SJSA1 (cell line): ENCODE measurements around the gene PNLIPRP3. TPM values are rescaled to one million over a fixed set of nuclear protein-coding genes. Genes with fewer than 3 reads are reported as not detected.
A peak's percentile ranks its signal among the peaks of the same experiment; 100 is the strongest.

Experiments
- DNase-seq, 2 experiments: peaks; one replicate each; pipeline ENCODE4 v3.0.0-alpha.2; 2015 to 2020; ENCODE audit warnings: low spot score in 2 of 2, low read depth in 1 of 2
- H3K27ac ChIP-seq: fragments of 250-450 bp; sonication (Bioruptor Pico); 2 replicates; pipeline ENCODE4 v1.5.1; 2020; ENCODE audit warnings: mild to moderate bottlenecking, moderate library complexity
- H3K27me3 ChIP-seq: fragments of 250-450 bp; sonication (Bioruptor Pico); replicated peaks from 2 replicates; pipeline ENCODE4 v1.5.1; 2020; ENCODE audit warnings: mild to moderate bottlenecking, moderate library complexity
- H3K36me3 ChIP-seq: fragments of 250-450 bp; sonication (Bioruptor Pico); 2 replicates; pipeline ENCODE4 v1.5.1; 2020; ENCODE audit warnings: mild to moderate bottlenecking
- H3K4me1 ChIP-seq: fragments of 250-450 bp; sonication (Bioruptor Pico); replicated peaks from 2 replicates; pipeline ENCODE4 v1.6.1; 2021; ENCODE audit warnings: mild to moderate bottlenecking
- H3K4me3 ChIP-seq: fragments of 250-450 bp; sonication (Bioruptor Pico); 2 replicates; pipeline ENCODE4 v1.5.1; 2020; ENCODE audit warnings: mild to moderate bottlenecking
- H3K9me3 ChIP-seq: fragments of 250-450 bp; sonication (Bioruptor Pico); replicated peaks from 2 replicates; pipeline ENCODE4 v1.5.1; 2020; ENCODE audit warnings: mild to moderate bottlenecking
- total RNA-seq: library from RNA; depleted of rRNA; stranded (reverse); fragments of >200 nt; shearing (Covaris generic); gene quantifications from 2 replicates; pipeline ENCODE4 v1.2.3, GENCODE V29; 2014; rRNA removed

The PNLIPRP3 gene
- total RNA-seq, 1 experiment from 2014 or later: not detected

- no peak for DNase-seq
- no peak overlapping the region for H3K27ac ChIP-seq
- H3K9me3 ChIP-seq: no peaks in the 10 kb centered on the region
- no peaks in the 10 kb centered on the region for H3K36me3 ChIP-seq
- H3K4me1 ChIP-seq: no peaks in the 10 kb centered on the region
- no peak overlapping the region for H3K4me3 ChIP-seq
- H3K27me3 ChIP-seq: no peaks in the 10 kb centered on the region
Observed at GRCh38 chr10:116490028-116490662, 62.5 kb downstream of the PNLIPRP3 start.

GRCh38 chr10:116504786-116505185 is 77.1 kb downstream of the PNLIPRP3 start:
- H3K36me3 ChIP-seq: no peaks in the 10 kb centered on the region
- H3K4me3 ChIP-seq: no peak overlapping the region
- H3K27ac ChIP-seq: no peak overlapping the region
- no peaks in the 10 kb centered on the region for H3K9me3 ChIP-seq
- no peak for DNase-seq
- no peaks in the 10 kb centered on the region for H3K4me1 ChIP-seq
- H3K27me3 ChIP-seq: no peaks in the 10 kb centered on the region

GRCh38 chr10:116510565-116510964 is 82.9 kb downstream of the PNLIPRP3 start:
- Histone ChIP-seq H3K36me3 (no peaks in the 10 kb centered on the region), H3K4me1 (no peaks in the 10 kb centered on the region), H3K27me3 (no peaks in the 10 kb centered on the region), H3K9me3 (no peaks in the 10 kb centered on the region), H3K27ac (no peak overlapping the region), H3K4me3 (no peak overlapping the region)
- no peak for DNase-seq

GRCh38 chr10:116511365-116511764 is 83.7 kb downstream of the PNLIPRP3 start:
- H3K27ac ChIP-seq: no peak overlapping the region
- H3K27me3 ChIP-seq: no peaks in the 10 kb centered on the region
- no peaks in the 10 kb centered on the region for H3K9me3 ChIP-seq
- no peak for DNase-seq
- no peaks in the 10 kb centered on the region for H3K4me1 ChIP-seq
- no peaks in the 10 kb centered on the region for H3K36me3 ChIP-seq
- H3K4me3 ChIP-seq: no peak overlapping the region

DNA sequence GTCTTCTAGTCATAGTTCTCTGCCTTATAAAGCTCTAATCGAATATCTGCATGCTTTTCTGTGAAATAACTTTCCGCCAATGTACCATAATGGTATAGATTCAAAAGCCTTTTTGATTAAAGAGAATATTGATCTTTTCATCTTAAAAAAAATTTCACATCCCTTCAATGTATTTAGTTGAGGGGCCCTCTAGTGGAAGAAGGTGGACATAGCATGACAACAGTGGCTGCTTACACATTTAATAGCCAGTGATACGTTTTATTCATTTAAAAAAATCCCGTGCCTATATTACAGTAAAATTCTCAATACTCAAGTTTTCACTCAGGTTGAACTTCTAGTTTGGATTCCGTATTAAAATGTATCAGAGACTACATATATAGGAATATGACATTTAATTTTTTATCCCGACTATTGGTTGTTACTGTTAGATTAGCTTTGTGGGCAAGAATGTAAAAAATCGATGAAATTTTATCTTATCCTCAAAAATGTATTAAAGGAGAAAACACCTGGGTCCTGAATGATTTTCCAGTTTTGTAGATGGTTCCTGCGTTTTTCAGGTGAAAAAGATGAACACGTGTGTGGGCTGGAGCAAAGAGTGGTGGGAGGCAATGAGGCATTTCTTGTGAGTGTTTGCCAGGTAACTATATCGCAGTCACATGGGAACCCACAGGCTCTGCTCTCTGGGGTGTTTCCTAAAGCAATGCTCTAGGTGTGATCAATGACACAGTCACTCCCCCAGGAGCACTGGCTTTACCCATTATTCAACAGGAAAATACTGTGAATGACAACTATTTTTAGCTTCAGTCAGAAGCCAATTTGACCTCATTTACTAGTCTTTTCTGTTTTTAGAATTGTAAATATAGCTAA is 94.0 kb downstream of the PNLIPRP3 start:
- Histone ChIP-seq H3K36me3 (no peaks in the 10 kb centered on the region), H3K4me1 (no peaks in the 10 kb centered on the region)

GRCh38 chr10:116522803-116523381 is 95.2 kb downstream of the PNLIPRP3 start:
- Histone ChIP-seq H3K27me3 (no peaks in the 10 kb centered on the region), H3K4me3 (no peak overlapping the region), H3K36me3 (no peaks in the 10 kb centered on the region), H3K4me1 (no peaks in the 10 kb centered on the region), H3K27ac (no peak overlapping the region), H3K9me3 (no peaks in the 10 kb centered on the region)
- no peak for DNase-seq

More for the DNA sequence above, 94.0 kb downstream of the PNLIPRP3 start:
- Histone ChIP-seq H3K4me3 (no peak overlapping the region), H3K9me3 (no peaks in the 10 kb centered on the region), H3K27ac (no peak overlapping the region), H3K27me3 (no peaks in the 10 kb centered on the region)
- DNase-seq: peak in 1 of 2 experiments; percentile 13

DNA sequence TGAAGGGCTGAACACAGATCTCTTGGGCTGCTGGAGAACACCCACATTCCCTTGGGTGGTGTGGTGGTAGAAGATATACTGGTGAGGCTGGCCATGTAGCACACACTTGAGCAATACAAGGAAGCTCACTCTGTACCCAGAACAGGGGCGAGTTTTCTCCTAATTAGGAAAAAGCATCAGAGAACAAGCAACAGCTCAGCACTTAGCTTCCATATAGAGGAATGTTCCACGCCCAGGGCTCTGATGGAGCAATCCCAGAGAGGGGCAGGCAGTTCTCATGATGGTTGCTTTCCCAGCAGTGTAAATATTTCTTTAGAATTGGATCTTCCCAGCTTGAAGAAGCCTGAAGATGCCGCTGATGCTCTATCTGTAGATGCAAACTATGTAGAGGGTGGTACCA is 97.1 kb downstream of the PNLIPRP3 start:
- Histone ChIP-seq H3K27me3 (no peaks in the 10 kb centered on the region), H3K4me3 (no peak overlapping the region), H3K4me1 (no peaks in the 10 kb centered on the region), H3K27ac (no peak overlapping the region), H3K36me3 (no peaks in the 10 kb centered on the region), H3K9me3 (no peaks in the 10 kb centered on the region)
- no peak for DNase-seq

- H3K27ac ChIP-seq: no peak overlapping the region
- no peaks in the 10 kb centered on the region for H3K36me3 ChIP-seq
- no peak overlapping the region for H3K4me3 ChIP-seq
- H3K9me3 ChIP-seq: no peaks in the 10 kb centered on the region
- DNase-seq: no peak
- H3K27me3 ChIP-seq: no peaks in the 10 kb centered on the region
- H3K4me1 ChIP-seq: no peaks in the 10 kb centered on the region
Observed at GRCh38 chr10:116526219-116526618, 98.6 kb downstream of the PNLIPRP3 start.

Other genes with a start within 250 kb of the PNLIPRP3 start
- gene GFRA1, start 154.6 kb upstream of the PNLIPRP3 start, total RNA-seq: 17.0 and 46.3 TPM in 2 replicates
- gene CCDC172, start 103.4 kb upstream of the PNLIPRP3 start, total RNA-seq: not detected in 2 replicates
- not detected in 2 replicates for gene PNLIP, start 118.1 kb downstream of the PNLIPRP3 start, total RNA-seq
- gene PNLIPRP1, start 163.1 kb downstream of the PNLIPRP3 start, total RNA-seq: not detected in 2 replicates
- not detected in 2 replicates for gene PNLIPRP2, start 193.1 kb downstream of the PNLIPRP3 start, total RNA-seq